Karpas-422 (cell line): Measurements from ENCODE around the gene SSTR1. TPM values are rescaled to one million over a fixed set of nuclear protein-coding genes. Genes with fewer than 3 reads are reported as not detected.

Source experiments
- DNase-seq: peaks from one replicate; pipeline ENCODE4 v3.0.0-alpha.2; 2015
- H2AFZ ChIP-seq: fragments of 200-600 bp; sonication (generic); 2 replicates; pipeline ENCODE4 v1.6.1; 2014; ENCODE audit warnings: antibody characterized with exemption, low read length, mixed read lengths
- H3K27ac ChIP-seq: fragments of 200-600 bp; sonication (generic); 2 replicates; pipeline ENCODE4 v1.5.1; 2014; ENCODE audit warnings: mild to moderate bottlenecking, low read length, moderate library complexity
- H3K27me3 ChIP-seq: fragments of 200-600 bp; sonication (generic); 2 replicates; pipeline ENCODE4 v1.6.1; 2014; ENCODE audit warnings: low read length, mixed read lengths
- H3K36me3 ChIP-seq: fragments of 200-600 bp; sonication (generic); 2 replicates; pipeline ENCODE4 v1.6.1; 2014; ENCODE audit warnings: low read length, mixed read lengths; ENCODE audit not compliant: insufficient read depth
- H3K4me1 ChIP-seq: fragments of 200-600 bp; sonication (generic); 2 replicates; pipeline ENCODE4 v1.6.1; 2014; ENCODE audit warnings: mild to moderate bottlenecking, low read length, mixed read lengths
- H3K4me2 ChIP-seq: fragments of 200-600 bp; sonication (generic); 2 replicates; pipeline ENCODE4 v1.6.1; 2014; ENCODE audit warnings: low read length, low read depth, mild to moderate bottlenecking; ENCODE audit not compliant: poor library complexity, severe bottlenecking
- H3K4me3 ChIP-seq: fragments of 200-600 bp; sonication (generic); 2 replicates; pipeline ENCODE4 v1.5.1; 2014; ENCODE audit warnings: mild to moderate bottlenecking, antibody characterized with exemption, low read length, mixed read lengths
- H3K79me2 ChIP-seq: fragments of 200-600 bp; sonication (generic); 2 replicates; pipeline ENCODE4 v1.6.1; 2014; ENCODE audit warnings: mild to moderate bottlenecking, low read length, mixed read lengths
- H3K9ac ChIP-seq: fragments of 200-600 bp; sonication (generic); 2 replicates; pipeline ENCODE4 v1.6.0; 2014; ENCODE audit warnings: low read length
- H3K9me2 ChIP-seq: fragments of 200-600 bp; sonication (generic), shearing (Covaris generic); replicated peaks from 2 replicates; pipeline ENCODE4 v1.6.0; 2014; ENCODE audit warnings: mild to moderate bottlenecking, low read length, moderate library complexity; ENCODE audit not compliant: insufficient read depth
- H3K9me3 ChIP-seq: fragments of 300-700, 200-600 bp; sonication (generic); 2 replicates; pipeline ENCODE4 v1.6.1; 2014; ENCODE audit warnings: low read length, mixed read lengths
- H4K20me1 ChIP-seq: fragments of 200-600 bp; sonication (generic); 2 replicates; pipeline ENCODE4 v1.6.1; 2014; ENCODE audit warnings: mild to moderate bottlenecking, antibody characterized with exemption, low read length, low read depth; ENCODE audit not compliant: insufficient read depth
- total RNA-seq: library from RNA; depleted of rRNA; stranded (reverse); fragments of >200 nt; shearing (Covaris generic); gene quantifications from 2 replicates; pipeline ENCODE4 v1.2.3, GENCODE V29; 2014; ENCODE audit warnings: low replicate concordance

The SSTR1 gene
- total RNA-seq, 1 experiment from 2014 or later, result not detected

DNA sequence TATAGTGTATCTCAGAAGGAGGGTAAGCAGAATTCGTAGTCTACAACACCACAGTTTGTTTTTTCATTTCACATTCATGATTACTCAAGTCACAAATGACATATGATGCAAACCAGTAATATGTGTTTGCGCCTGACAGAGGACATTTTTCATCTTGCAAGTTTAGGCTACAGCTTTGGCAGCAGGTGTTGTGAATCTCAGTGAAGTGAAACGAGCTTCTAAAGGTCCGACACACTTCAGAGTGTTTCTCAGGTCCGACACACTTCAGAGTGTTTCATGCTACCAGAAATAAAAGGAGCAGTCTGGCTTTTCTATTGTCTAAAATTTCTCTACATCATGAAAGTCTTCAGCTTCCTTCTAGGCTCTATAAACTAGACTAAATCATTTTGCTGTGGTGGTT, 25.5 kb downstream of the SSTR1 start:
- Histone ChIP-seq H3K9ac (no peak overlapping the region), H3K36me3 (no peaks in the 10 kb centered on the region), H3K9me3 (no peaks in the 10 kb centered on the region), H3K4me1 (no peaks in the 10 kb centered on the region), H4K20me1 (no peaks in the 10 kb centered on the region), H3K4me3 (no peak overlapping the region), H3K4me2 (no peak overlapping the region), H3K27me3 (no peaks in the 10 kb centered on the region), H3K79me2 (no peaks in the 10 kb centered on the region), H2AFZ (no peak overlapping the region), H3K27ac (no peak overlapping the region), H3K9me2 (0 out of 2 replicates have a peak, but pooled peaks cover 3% of the 10 kb centered on the region)
- no peak for DNase-seq

- Histone ChIP-seq H3K9me2 (no peaks in the 10 kb centered on the region), H4K20me1 (no peaks in the 10 kb centered on the region), H3K4me2 (no peak overlapping the region), H3K36me3 (no peaks in the 10 kb centered on the region), H3K4me1 (0 out of 2 replicates have a peak, but pooled peaks cover 3% of the 10 kb centered on the region), H3K4me3 (no peak overlapping the region), H3K9ac (no peak overlapping the region), H3K27ac (no peak overlapping the region), H2AFZ (no peak overlapping the region), H3K9me3 (no peaks in the 10 kb centered on the region), H3K27me3 (no peaks in the 10 kb centered on the region), H3K79me2 (no peaks in the 10 kb centered on the region)
- no peak for DNase-seq
Measured at GRCh38 chr14:38238332-38238731, 30.6 kb downstream of the SSTR1 start.

DNA sequence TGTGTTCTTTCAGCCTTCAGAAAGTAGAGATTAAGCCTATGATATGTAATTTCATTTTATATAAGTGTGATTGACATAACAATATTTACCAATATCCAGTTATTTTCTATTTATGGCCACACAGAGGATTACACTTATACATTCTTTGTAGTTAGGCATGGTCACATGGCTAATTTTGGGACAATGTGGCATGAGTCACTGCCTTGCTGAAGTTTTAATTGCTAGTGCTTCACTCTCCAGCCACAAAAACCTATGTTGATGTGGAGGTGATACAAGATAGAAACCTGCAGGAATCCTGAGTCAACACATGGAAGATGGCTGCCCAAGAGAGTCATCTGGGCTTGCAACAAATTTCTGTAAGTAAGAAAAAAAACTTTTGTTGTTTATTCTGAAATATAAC, 31.2 kb downstream of the SSTR1 start:
- Histone ChIP-seq H3K27ac (no peak overlapping the region), H3K79me2 (no peaks in the 10 kb centered on the region), H3K9me2 (no peaks in the 10 kb centered on the region), H3K4me2 (no peak overlapping the region), H2AFZ (no peak overlapping the region), H4K20me1 (no peaks in the 10 kb centered on the region), H3K4me1 (0 out of 2 replicates have a peak, but pooled peaks cover 3% of the 10 kb centered on the region), H3K27me3 (no peaks in the 10 kb centered on the region), H3K9me3 (no peaks in the 10 kb centered on the region), H3K4me3 (no peak overlapping the region), H3K36me3 (no peaks in the 10 kb centered on the region), H3K9ac (no peak overlapping the region)
- DNase-seq, result no peak

GRCh38 chr14:38243696-38244240, 36.1 kb downstream of the SSTR1 start:
- Histone ChIP-seq H3K9ac (no peak overlapping the region), H3K9me2 (no peaks in the 10 kb centered on the region), H3K79me2 (no peaks in the 10 kb centered on the region)

GRCh38 chr14:38248321-38249028, 40.8 kb downstream of the SSTR1 start:
- Histone ChIP-seq H3K27me3 (no peaks in the 10 kb centered on the region), H3K79me2 (no peaks in the 10 kb centered on the region), H2AFZ (peak overlapping the region; percentile 7; the same call in 1 of the 2 replicates), H3K9me3 (no peaks in the 10 kb centered on the region), H3K27ac (no peak overlapping the region), H4K20me1 (no peaks in the 10 kb centered on the region), H3K4me1 (no peaks in the 10 kb centered on the region), H3K4me3 (no peak overlapping the region), H3K9ac (no peak overlapping the region), H3K36me3 (no peaks in the 10 kb centered on the region), H3K9me2 (no peaks in the 10 kb centered on the region), H3K4me2 (no peak overlapping the region)
- peak; percentile 73 for DNase-seq

More at GRCh38 chr14:38243696-38244240, 36.1 kb downstream of the SSTR1 start:
- no peak overlapping the region for H3K4me3 ChIP-seq
- H3K27ac ChIP-seq, result no peak overlapping the region
- no peaks in the 10 kb centered on the region for H3K27me3 ChIP-seq
- H4K20me1 ChIP-seq, result no peaks in the 10 kb centered on the region
- H3K36me3 ChIP-seq, result no peaks in the 10 kb centered on the region
- H3K4me1 ChIP-seq, result no peaks in the 10 kb centered on the region
- H3K4me2 ChIP-seq, result no peak overlapping the region
- H3K9me3 ChIP-seq, result no peaks in the 10 kb centered on the region
- DNase-seq, result no peak
- H2AFZ ChIP-seq, result no peak overlapping the region

DNA sequence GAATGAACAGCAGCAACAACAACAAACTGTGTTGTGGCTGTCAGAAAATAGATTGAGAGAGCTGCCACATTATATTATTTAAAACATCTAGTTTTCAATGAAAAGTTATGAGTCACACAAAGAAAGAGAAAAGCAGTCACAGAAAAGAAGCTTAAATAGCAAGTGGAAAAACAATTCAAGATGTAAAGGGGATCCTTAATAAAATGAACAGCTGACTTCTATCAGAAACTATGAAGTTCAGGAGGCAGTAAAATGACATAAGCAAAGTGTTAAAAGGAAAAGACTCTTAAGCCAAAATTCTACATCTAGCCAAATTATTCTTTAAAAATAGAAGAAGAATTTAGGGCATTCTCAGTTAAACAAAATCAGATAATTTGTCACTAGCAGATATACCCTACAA, 42.6 kb downstream of the SSTR1 start:
- Histone ChIP-seq H3K9ac (no peak overlapping the region), H3K36me3 (no peaks in the 10 kb centered on the region), H3K4me2 (no peak overlapping the region), H3K4me1 (no peaks in the 10 kb centered on the region), H4K20me1 (no peaks in the 10 kb centered on the region), H3K9me2 (no peaks in the 10 kb centered on the region), H3K9me3 (no peaks in the 10 kb centered on the region), H3K79me2 (no peaks in the 10 kb centered on the region), H3K27me3 (no peaks in the 10 kb centered on the region), H3K4me3 (no peak overlapping the region), H2AFZ (peak overlapping the region; percentile 26), H3K27ac (no peak overlapping the region)
- DNase-seq, result no peak

- Histone ChIP-seq H3K9me3 (no peaks in the 10 kb centered on the region), H3K9me2 (no peaks in the 10 kb centered on the region), H2AFZ (no peak overlapping the region), H3K27ac (no peak overlapping the region), H3K79me2 (no peaks in the 10 kb centered on the region), H3K9ac (no peak overlapping the region), H3K4me1 (no peaks in the 10 kb centered on the region), H3K36me3 (no peaks in the 10 kb centered on the region), H3K27me3 (no peaks in the 10 kb centered on the region), H3K4me3 (no peak overlapping the region), H3K4me2 (no peak overlapping the region), H4K20me1 (no peaks in the 10 kb centered on the region)
- DNase-seq, result no peak
Measured at GRCh38 chr14:38252066-38252710, 44.5 kb downstream of the SSTR1 start.

DNA sequence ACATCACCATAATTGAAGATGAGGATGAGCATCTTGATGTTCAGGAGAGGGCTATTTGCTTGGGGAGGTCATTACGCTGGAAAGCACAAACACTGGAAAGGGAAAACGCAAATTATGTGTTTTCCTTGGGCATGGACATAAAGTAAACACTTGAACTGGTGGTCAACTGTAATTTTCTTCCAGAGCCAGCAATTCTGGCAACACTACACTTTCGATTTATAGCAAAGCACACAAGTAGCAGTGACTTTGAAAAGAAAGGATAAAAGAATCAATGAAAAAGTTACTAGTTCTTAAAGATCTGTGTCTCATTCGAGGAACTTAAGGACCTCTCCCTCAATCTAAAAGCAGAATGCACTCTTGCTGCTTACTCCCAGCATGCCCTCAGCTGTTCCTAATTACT, 46.0 kb downstream of the SSTR1 start:
- Histone ChIP-seq H2AFZ (no peak overlapping the region), H3K9me3 (no peaks in the 10 kb centered on the region)

More for the DNA sequence above, 46.0 kb downstream of the SSTR1 start:
- Histone ChIP-seq H3K4me2 (no peak overlapping the region), H3K27me3 (no peaks in the 10 kb centered on the region), H3K4me1 (no peaks in the 10 kb centered on the region), H4K20me1 (no peaks in the 10 kb centered on the region), H3K9me2 (no peaks in the 10 kb centered on the region), H3K79me2 (no peaks in the 10 kb centered on the region), H3K4me3 (no peak overlapping the region), H3K9ac (no peak overlapping the region), H3K27ac (no peak overlapping the region), H3K36me3 (no peaks in the 10 kb centered on the region)
- DNase-seq, result no peak
